ENCODE results near the gene TRPC5OS.

The TRPC5OS gene

GRCh38 chrX:111914398-111915090, 38.6 kb downstream of the TRPC5OS start:
- no peak for DNase-seq

GRCh38 chrX:111917591-111917990, 41.6 kb downstream of the TRPC5OS start:
- no peak for DNase-seq

GRCh38 chrX:111928456-111928855, 52.5 kb downstream of the TRPC5OS start:
- no peak for DNase-seq
